ENCODE data around the gene SLC6A13.

DNA sequence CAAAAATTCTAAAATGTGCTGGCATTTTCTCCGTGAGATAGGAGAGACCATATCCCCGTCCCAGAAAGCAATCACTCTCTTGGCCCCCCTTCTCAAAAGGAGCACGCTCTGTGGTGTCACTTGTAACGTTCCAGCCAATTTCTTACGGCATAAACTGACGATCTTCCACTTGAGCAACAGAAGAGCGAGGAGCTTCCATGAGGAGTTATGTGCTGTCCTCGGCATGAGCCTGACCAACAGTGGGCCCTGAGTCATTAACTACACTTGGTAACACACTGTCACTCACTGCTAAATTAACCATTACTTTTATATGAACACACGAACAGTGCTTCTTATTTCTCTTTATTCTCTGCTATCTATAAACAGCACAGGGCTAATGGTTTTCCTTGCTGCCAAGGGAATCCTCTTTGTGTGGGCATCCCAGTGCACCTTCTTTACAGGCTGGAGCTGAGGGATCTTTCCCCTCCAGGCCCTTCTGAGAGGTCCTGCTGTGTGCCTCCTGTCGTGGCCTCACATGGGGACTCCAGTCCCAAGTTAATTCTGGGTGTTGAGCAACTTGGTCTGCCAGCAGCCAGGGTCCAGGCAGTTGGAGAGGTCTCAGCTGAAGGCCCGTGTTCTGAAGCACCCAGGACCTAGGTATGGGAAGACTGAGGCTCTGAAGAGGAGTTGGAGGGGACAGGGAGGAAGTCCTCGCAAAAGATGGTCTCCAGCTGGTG is 9.4 kb downstream of the SLC6A13 start:
- TF ChIP-seq PATZ1 (CRISPR knock-in tag; IDR thresholded peaks at IDR 0.05; ENCODE audit: borderline replicate concordance) = no peak
- TF ChIP-seq ISL1 (CRISPR knock-in tag; IDR thresholded peaks at IDR 0.05) = no peak
- TF ChIP-seq SNAI2 (CRISPR knock-in tag; IDR thresholded peaks at IDR 0.05) = no peak
- no peak for TF ChIP-seq ZNF70 (CRISPR knock-in tag; IDR thresholded peaks at IDR 0.05)
- TF ChIP-seq ZFP30 (CRISPR knock-in tag; IDR thresholded peaks at IDR 0.05) = no peak
- no peak for TF ChIP-seq ARNTL (CRISPR knock-in tag; IDR thresholded peaks at IDR 0.05; ENCODE audit: borderline replicate concordance, low read depth)
- no peak for TF ChIP-seq ZNF565 (CRISPR knock-in tag; conservative IDR thresholded peaks at IDR 0.05; ENCODE audit: low read depth)
- no peak for TF ChIP-seq ZNF8 (CRISPR knock-in tag; IDR thresholded peaks at IDR 0.05)
- no peak for TF ChIP-seq ZFP3 (CRISPR knock-in tag; IDR thresholded peaks at IDR 0.05)
- no peak for TF ChIP-seq ESRRG (CRISPR knock-in tag; IDR thresholded peaks at IDR 0.05)
- no peak for TF ChIP-seq OSR1 (CRISPR knock-in tag; IDR thresholded peaks at IDR 0.05)

Data from SK-N-SH treated with all-trans-retinoic acid at 6 μM for 48 hours (cell line).